ENCODE measurements around the gene LMTK2.

Gene LMTK2

GRCh38 chr7:98222533-98223195, 116.0 kb downstream of the LMTK2 start:
- no peak for DNase-seq

DNA sequence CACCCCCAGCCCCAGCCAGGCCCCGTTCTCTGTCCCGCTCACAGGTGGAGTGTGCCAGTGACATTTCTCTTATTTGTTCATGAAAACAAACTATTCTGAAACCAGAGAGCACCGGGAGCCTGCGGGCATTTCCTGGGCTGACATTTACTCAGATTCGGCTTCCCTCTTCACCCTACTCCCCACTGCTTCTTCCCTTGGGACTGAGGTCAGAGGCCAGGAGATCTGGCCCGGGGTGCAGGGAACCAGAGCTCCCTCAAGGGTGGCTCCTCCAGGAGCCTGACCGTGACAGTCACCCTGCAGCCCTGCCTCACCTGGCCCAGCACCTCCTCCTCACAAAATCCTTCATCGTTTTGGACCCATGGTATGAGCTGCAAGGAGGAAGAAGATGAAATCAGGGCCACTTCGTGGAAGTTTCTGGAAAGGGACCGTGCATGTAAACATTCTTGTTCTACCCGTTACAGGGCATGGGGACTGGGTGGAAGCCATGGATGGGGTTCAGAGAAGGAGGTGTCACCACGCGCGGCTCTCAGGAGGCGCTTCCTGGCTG, 116.8 kb downstream of the LMTK2 start:
- no peak for DNase-seq

DNA sequence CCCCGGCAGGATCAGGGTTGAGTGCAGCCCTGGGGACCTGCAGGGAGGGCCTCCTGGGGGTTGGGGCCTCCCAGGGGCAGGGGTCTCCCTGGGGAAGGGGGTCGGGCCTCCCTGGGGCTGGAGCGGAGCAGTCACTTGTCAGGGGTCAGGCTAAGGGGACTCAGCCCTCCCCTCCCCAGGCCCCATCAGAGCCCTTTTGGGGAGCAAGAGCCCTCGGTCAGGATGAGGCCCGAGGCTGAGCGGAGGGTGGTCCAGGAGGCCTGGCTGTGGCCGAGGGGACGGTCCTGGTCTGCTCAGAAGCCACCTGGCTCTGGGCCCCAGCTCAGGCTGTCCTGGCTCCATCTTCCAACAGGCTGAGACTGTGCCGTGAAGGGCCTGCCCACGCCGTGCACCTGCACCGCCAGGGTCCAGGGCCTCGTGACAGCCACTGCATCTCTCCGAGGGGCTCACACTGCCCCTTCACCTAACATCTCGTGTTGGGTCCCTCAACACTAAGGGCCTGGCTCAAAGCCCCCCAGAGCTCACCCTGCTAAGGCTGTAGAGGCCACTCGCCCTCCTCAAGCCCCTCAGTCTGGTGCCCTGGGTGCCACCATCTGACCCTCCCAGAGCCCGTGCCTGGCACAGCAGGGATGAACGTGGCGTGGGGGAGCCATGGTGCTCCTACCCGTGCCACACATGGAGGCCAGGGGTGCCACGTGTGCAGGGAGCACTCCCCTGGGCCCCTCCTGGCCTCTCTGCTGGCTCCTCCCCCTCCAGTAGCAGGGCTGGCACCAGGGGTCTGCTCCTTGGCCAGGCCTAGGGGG, 117.4 kb downstream of the LMTK2 start:
- no peak for DNase-seq

DNA sequence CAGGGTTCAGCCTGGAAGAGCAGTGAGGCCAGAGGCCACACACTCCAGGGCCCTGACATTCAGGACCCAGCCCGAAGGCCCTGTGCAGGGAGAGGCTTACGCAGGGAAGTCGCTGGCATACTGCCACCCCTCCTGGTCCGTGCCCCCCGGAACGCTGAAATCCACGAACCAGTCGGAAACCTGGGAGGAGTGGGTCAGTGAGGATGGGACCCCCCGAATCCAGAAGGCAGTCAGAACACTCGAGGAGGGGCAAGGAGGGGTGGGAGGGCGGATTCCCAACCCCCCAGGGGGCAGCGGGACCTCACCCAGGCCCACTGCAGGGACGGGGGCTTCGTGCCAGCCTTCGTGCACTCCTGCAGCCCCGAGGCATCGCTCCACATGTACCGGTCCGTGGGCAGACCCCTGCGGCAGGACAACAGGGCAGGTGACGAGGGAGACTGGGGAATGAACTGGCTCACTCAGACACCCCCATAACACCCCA, 118.1 kb downstream of the LMTK2 start:
- no peak for DNase-seq

DNA sequence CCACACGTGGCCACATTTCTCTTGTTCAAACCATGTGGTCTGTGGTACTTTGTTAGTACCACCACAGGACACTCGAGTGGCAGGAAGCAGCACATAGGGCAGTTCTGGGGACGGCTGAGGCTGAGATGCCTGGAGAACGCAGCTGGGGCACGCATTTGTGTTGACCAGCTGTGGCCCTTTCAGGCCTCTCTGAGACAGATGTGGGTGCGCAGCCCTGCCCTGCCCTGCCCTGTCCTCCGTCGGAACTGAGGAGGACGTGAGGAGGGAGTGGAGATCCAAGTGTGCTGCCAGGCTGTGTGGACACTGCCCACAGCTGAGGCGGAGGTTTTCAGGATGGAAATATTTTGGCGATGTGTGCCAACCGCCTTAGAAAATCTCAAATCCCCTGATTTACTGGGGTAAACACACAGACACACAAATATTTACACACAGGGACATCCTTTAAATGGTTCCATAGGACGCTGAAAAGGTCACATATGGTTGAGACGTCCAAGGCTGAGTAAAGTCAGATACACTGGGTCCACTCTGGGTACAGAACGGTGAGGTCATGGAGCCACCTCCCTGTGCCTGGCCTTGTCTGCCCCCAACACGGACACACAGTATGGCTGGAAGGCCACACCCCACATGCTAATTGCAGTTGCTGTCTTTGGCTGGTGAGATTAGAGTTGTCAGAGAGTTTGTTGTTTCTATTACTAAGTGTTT, 119.4 kb downstream of the LMTK2 start:
- DNase-seq = no peak

DNA sequence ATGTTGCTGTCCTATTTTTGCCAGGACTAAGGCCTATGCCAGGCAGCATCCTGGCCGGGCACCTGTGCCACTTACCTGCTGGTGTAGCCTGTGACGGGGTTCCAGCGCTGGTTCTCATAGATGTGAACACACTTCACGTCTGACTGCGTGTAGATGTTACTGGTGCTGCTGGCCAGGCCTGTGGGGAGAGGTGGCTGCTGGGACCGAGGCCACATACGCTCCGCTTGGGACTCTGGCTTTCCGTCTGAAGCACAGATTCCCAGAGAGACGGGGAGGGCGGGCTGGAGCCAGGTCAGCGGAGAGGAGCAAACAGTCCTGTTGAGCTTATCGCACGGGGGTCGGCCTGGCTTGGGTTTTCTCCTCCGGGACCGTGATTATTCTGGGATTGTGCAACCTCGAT, 121.3 kb downstream of the LMTK2 start:
- no peak for DNase-seq

DNA sequence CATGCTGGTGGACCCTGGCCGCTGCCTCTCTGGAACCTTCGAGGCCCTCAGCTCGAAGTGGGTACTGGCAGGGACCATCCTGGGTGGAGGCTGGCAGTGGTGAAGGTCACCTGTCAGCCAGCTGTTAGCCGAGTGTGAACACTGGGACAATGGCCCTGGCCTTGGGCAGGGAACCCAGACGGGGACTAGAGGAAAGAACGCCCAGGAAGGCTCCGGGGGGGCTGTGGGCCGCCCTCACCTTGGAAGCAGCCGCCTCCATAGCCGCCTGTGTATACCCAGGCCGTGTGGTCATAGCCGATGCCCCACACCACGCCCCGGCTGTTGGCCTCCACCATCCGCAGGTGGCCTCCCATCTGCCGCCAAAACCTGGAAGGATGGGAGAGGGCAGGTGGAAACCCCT, 122.1 kb downstream of the LMTK2 start:
- DNase-seq = no peak

DNA sequence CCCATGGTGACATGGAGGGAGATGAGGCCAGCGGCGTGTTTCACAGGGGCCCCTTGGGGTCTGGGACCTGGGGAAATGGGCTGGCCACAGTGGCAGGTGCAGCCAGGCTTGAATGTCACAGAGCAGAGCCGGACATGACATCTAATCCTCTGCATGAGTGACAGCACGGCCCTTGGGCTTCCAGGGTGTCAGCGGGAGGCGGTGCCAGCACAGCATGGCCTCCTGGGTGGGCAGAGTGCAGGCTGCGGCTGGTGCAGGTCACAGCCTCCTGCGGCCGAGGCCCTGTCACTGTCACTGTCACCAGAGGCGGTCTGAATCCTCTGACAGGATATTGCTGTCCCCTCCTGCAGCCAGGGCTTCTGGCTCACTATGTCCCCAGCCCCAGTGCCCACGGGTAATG, 122.8 kb downstream of the LMTK2 start:
- no peak for DNase-seq

GRCh38 chr7:98229991-98230745, 123.5 kb downstream of the LMTK2 start:
- no peak for DNase-seq

DNA sequence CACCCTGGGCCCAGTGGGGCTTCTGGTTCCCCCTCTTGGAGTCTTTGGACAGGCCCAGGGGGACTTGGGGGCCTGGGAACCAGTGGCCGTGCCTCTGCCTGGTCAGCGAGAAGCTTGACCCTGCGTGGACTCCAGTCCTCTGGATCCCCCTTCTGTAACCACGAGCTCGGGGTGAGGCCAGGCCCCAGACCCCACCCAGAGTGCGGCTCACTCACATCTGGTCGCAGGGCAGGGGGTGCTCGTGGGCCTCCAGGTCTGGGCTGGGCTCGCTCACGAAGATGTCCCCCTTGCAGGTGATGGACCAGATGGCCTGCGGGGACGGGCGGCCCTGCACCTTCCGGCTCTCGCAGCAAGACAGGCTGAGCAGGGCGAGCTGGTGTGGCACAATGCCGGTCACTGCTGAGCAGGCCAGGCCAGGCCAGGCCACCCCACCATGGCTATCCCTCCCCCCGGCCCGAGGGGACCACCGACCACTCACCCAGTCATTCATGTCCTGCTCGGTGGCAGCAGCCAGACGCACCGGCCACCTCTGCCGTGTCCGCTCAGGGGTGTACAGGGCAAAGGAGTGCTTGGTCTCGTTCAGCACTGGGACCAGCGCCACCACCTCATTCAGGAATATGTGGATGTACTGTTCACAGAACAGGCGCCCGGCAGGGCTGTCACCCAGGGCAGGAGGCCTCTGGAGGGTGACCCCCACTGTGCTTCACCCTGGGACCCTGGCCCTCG, 124.2 kb downstream of the LMTK2 start:
- no peak for DNase-seq

DNA sequence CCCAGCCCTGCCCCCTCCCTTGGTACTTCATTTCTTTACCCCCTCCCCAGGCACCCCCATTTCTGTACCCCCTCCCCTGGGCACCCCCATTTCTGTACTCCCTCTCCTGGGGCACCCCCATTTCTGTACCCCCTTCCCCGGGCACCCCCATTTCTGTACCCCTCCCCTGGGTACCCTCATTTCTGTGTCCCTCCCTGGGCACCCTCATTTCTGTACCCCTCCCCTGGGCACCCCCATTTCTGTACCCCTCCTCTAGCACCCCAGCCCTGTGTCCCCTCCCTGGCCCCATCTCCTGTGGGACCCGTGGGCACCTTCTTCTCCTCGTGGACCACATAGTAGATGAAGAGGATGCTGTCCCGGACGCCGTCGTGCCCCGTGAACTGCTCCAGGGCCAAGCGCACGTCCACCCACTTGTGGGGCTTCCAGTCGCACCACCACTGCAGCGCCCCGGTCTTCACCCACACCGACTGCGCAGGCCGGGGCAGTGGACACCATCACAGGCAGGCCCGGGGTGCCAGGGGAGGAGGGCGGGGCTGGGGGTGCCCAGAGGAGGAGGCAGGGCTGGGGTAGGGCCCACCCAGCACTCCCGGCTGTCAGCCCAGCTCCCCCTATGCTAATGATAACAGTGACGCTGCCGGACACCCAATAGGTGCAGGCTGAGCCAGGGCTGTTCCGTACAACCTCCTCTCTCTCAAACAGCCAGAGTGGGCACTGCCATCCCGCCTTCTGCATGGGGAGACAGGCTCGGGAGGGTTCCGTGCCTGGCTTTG, 125.0 kb downstream of the LMTK2 start:
- DNase-seq = no peak

- DNase-seq = no peak
Measured at GRCh38 chr7:98232263-98232585, 125.6 kb downstream of the LMTK2 start.

- no peak for DNase-seq
Measured at GRCh38 chr7:98232799-98233198, 126.1 kb downstream of the LMTK2 start.

DNA sequence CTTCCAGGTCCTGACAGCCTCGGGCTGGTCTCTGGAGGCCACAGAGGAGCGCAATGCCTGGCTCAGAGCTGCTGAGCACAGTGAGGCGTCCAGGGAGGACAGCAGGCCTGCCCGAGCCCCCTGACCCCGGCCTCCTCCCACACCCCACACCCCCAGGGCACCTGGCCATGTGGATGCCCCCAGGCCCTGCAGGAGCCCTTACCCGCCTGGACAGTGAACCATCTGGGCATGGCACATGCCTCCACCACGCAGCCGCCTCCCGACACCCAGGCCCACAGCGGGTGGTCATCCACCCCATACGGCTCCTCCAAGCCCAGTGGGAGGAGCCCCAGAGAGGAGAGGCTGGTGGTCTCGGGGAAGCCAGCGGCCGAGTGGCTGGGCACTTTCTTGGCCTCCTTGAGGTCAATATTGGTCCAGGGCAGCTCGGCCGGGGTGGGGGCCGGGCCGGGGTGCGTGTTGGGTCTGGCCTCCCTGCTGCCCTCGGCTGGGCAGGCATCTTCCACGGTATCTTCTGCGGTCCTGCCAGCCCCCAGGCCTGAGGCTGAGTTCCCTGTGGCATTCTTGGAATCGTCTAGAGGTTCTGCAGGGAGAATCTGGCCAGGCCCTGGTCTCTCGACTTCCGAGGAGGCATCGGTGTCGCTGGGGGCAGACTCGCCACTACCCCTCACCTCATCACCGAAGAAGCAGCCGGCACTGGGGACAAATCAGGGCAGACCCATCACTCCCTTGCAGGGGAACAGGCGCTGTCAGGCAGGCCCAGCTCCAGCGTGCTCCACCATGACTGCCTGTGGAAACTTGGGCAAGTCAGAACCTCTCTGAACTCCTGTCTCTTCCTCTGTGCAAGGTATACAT, 126.8 kb downstream of the LMTK2 start:
- no peak for DNase-seq

GRCh38 chr7:98234429-98235147, 127.9 kb downstream of the LMTK2 start:
- DNase-seq = no peak

GRCh38 chr7:98235901-98236300, 129.2 kb downstream of the LMTK2 start:
- no peak for DNase-seq

GRCh38 chr7:98236355-98237185, 129.9 kb downstream of the LMTK2 start:
- no peak for DNase-seq

DNA sequence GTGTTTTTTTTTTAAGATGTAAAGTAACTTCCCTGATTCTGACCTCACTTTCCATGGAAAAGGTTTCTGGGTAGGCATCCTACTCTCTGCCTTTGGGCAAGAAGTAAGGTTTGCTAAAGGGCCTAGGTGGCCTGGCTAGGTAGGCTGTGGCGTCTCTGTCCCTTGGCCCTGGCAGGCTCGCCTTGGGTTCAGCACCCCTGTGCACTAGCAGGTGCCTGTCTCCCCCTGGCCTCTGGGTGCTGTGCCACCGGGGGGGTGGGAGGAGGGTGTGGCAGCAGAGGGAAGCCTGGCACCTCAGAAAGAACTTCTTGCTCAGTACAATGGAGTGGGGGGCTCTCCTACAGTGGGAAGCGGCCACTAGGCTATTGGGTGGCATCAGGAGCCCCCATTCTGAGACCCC, 131.4 kb downstream of the LMTK2 start:
- no peak for DNase-seq

DNA sequence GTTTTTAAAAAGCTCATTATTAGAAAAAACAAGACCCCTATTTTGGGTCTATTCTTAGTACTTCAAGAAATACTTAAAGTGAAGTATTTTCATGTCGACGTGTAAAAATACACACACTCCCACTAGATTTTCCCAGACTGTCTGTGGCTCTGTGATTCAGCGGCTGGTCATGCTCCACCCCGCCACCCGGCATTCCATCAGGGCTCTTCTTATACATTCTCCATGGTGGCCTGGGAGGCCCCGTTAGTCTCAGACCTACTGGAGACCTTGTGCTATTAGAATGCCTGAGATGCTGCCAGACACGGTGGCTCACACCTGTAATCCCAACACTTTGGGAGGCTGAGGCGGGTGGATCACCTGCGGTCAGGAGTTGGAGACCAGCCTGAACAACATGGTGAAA, 132.3 kb downstream of the LMTK2 start:
- no peak for DNase-seq
